Measurements from ENCODE around the gene SPIN1.

DNA sequence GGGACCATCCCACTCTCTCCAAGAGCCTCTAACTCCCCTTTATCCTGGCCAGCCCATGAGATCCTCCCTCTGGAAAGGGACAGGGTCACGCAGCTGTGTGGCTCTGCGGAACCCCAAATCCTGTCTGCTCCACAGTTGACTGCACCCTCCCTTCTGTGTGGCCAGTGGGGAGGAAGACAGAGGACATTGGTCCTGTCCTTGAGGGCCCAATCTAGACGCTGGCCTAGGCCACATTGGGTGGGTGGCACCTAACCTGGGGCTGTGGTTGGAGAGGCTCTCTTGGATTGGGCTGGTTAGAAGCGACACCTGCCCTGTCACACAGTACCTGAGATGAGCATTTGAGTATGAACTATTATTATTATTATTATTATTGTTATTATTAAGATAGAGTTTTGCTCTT lies 134.1 kb downstream of the SPIN1 start:
- no peak for TF ChIP-seq CTCF (IDR thresholded peaks at IDR 0.05)
- no peak for TF ChIP-seq POLR2A (IDR thresholded peaks at IDR 0.05)
